Effector memory CD4-positive, alpha-beta T cell (primary cell): ENCODE results near the gene EQTN.
"Not testable (repeated sequence)": the region's sequence is repeated elsewhere in the genome, so short reads cannot be mapped to it uniquely, and the experiment has no call there.

Source experiments
- DNase-seq, 3 donors: peaks; one replicate each; pipeline ENCODE4 v3.0.0-alpha.2; 2020
- H3K27ac ChIP-seq: 2 replicates; pipeline ENCODE4 v1.7.0; 2013; ENCODE audit warnings: mild to moderate bottlenecking, low read length, moderate library complexity; ENCODE audit not compliant: insufficient read depth, poor library complexity, severe bottlenecking
- H3K27me3 ChIP-seq: replicated peaks from 2 replicates; pipeline ENCODE4 v1.7.0; 2013; ENCODE audit warnings: mild to moderate bottlenecking, low read length; ENCODE audit not compliant: insufficient read depth, control insufficient read depth, poor library complexity, severe bottlenecking
- H3K36me3 ChIP-seq: 2 replicates; pipeline ENCODE4 v1.7.0; 2013; ENCODE audit warnings: mild to moderate bottlenecking, low read length, moderate library complexity; ENCODE audit not compliant: control insufficient read depth, insufficient read depth
- H3K4me1 ChIP-seq: 2 replicates; pipeline ENCODE4 v1.7.0; 2013; ENCODE audit warnings: low read length, mild to moderate bottlenecking; ENCODE audit not compliant: control insufficient read depth, insufficient read depth, poor library complexity, severe bottlenecking
- H3K4me3 ChIP-seq: 2 replicates; pipeline ENCODE4 v1.7.0; 2013; ENCODE audit warnings: low read length, low read depth, mild to moderate bottlenecking; ENCODE audit not compliant: insufficient read depth, poor library complexity, severe bottlenecking
- H3K9me3 ChIP-seq: 2 replicates; pipeline ENCODE4 v1.7.0; 2013; ENCODE audit warnings: mild to moderate bottlenecking, low read length, moderate library complexity; ENCODE audit not compliant: control insufficient read depth

EQTN gene

GRCh38 chr9:27273186-27273585 is 23.8 kb downstream of the EQTN start:
- DNase-seq, result no peak
- Histone ChIP-seq H3K9me3 (no peaks in the 10 kb centered on the region), H3K27ac (no peak overlapping the region), H3K27me3 (no peaks in the 10 kb centered on the region), H3K36me3 (no peaks in the 10 kb centered on the region), H3K4me1 (no peaks in the 10 kb centered on the region), H3K4me3 (no peak overlapping the region)

GRCh38 chr9:27272103-27272502 is 24.8 kb downstream of the EQTN start:
- Histone ChIP-seq H3K27ac (no peak overlapping the region), H3K27me3 (no peaks in the 10 kb centered on the region), H3K36me3 (no peaks in the 10 kb centered on the region), H3K4me1 (no peaks in the 10 kb centered on the region), H3K4me3 (no peak overlapping the region), H3K9me3 (no peaks in the 10 kb centered on the region)
- DNase-seq, result no peak

- Histone ChIP-seq H3K4me1 (no peaks in the 10 kb centered on the region), H3K9me3 (no peaks in the 10 kb centered on the region), H3K36me3 (no peaks in the 10 kb centered on the region), H3K27ac (no peak overlapping the region), H3K27me3 (no peaks in the 10 kb centered on the region), H3K4me3 (no peak overlapping the region)
- no peak for DNase-seq
These were observed 35.3 kb downstream of the EQTN start for GRCh38 chr9:27261517-27262211.

- Histone ChIP-seq H3K4me1 (no peaks in the 10 kb centered on the region), H3K27me3 (no peaks in the 10 kb centered on the region), H3K27ac (no peak overlapping the region), H3K9me3 (no peaks in the 10 kb centered on the region), H3K36me3 (no peaks in the 10 kb centered on the region), H3K4me3 (no peak overlapping the region)
- no peak for DNase-seq
These were observed 36.0 kb downstream of the EQTN start for GRCh38 chr9:27260789-27261516.

GRCh38 chr9:27258662-27259061 is 38.3 kb downstream of the EQTN start:
- no peaks in the 10 kb centered on the region for H3K27me3 ChIP-seq
- H3K9me3 ChIP-seq, result no peaks in the 10 kb centered on the region
- H3K4me3 ChIP-seq, result no peak overlapping the region
- DNase-seq, result no peak
- no peaks in the 10 kb centered on the region for H3K36me3 ChIP-seq
- no peaks in the 10 kb centered on the region for H3K4me1 ChIP-seq
- H3K27ac ChIP-seq, result no peak overlapping the region

GRCh38 chr9:27248702-27249101 is 48.2 kb downstream of the EQTN start:
- no peaks in the 10 kb centered on the region for H3K9me3 ChIP-seq
- no peak overlapping the region for H3K4me3 ChIP-seq
- no peaks in the 10 kb centered on the region for H3K27me3 ChIP-seq
- no peaks in the 10 kb centered on the region for H3K4me1 ChIP-seq
- no peaks in the 10 kb centered on the region for H3K36me3 ChIP-seq
- DNase-seq, result no peak
- H3K27ac ChIP-seq, result no peak overlapping the region

- Histone ChIP-seq H3K36me3 (no peaks in the 10 kb centered on the region), H3K9me3 (no peaks in the 10 kb centered on the region), H3K27me3 (no peaks in the 10 kb centered on the region), H3K4me3 (no peak overlapping the region), H3K4me1 (no peaks in the 10 kb centered on the region), H3K27ac (no peak overlapping the region)
- DNase-seq, result no peak
These were observed 49.2 kb downstream of the EQTN start for GRCh38 chr9:27247756-27248155.

GRCh38 chr9:27239648-27240047 is 57.3 kb downstream of the EQTN start:
- not testable (repeated sequence) for H3K36me3 ChIP-seq

More at GRCh38 chr9:27239648-27240047, 57.3 kb downstream of the EQTN start:
- H3K4me1 ChIP-seq, DNase-seq, H3K27me3 ChIP-seq, H3K9me3 ChIP-seq, H3K4me3 ChIP-seq, H3K27ac ChIP-seq: not testable (repeated sequence)
